MV-4-11 (cell line): Measurements from ENCODE around the gene AXDND1.
A peak's percentile ranks its signal among the peaks of the same experiment; 100 is the strongest.
"Not testable (repeated sequence)": the region's sequence is repeated elsewhere in the genome, so short reads cannot be mapped to it uniquely, and the experiment has no call there.

Experiments
- DNase-seq: peaks from one replicate; lab custom pipeline; 2025; lab: John Stamatoyannopoulos, UW

The AXDND1 gene

DNA sequence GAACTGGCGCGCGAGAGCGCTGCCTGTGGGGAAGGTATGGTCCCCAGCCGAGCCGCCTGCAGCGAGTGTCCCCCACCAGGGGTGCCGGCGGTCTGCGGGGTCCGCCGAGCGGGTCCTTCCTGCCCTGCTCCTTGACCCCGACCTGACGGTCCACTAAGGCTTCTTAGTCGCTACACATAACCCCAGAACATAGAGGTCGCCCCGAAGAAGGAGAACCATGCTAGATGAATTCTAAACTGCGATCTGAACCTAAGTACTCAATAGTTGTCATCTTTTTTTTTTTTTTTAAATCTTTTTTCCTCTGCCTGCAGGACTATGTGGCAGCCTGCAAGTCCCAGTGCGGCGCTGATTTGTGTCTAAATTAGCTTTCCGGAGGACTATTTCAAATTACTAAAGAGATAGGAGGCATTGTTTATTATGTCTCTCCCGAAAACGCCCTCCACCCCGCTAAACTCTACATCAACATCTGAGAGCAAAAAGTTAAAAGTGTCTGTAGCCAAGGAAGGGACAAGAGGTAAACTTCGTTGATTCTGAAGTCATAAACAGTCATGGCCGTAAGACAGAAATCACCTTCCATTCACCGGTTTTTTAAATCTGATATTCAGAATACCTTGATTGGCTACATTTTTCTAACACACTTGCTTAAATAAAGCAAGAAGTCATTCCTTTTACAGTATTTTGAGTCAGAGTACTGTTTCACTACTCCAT lies 476 bp downstream of the AXDND1 start:
- no peak for DNase-seq

DNA sequence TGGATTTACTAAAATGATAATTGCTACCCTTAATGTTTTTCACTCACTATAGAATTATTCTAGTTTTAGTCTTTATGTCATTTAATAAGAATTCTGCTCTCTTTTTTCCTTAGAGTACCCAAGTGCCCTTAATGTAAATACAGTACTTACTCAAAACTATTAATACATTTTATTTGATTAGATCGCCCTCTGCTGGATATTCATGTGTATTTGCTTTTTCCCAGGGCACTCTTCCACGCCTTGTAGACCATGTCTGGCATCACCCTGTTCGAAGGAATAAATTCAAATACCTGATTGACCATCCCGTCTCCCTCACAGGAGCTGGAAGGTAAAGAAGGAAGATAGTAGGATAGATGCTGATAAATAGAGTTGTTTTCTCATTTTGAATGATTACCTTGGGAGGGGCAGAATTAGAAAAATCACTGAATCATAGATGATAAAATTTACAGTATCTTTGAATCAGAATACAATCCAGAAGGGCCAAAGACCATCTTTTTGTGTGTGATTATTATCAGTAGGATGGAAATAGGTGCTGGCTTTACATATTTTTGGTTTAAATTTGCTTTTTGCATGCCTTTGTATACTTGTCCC lies 4.1 kb downstream of the AXDND1 start:
- DNase-seq = peak; percentile 73

DNA sequence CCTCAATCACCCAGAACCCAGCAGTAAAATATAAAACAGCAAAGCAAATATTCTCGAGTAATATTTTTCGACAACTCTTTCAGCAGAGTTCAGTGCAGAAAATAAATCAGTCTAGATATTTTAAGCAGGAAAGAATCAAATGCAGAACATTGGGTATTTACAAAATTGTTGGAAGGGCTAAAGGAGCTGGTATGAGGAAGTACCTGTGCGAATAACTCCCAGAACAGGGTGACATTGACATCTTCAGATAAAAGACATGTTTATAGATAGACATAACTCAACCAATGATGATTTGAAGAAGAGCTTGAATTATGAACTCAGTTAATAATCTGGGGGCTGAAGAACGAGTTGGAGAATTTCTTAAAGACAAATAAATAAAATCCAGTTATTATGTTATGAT lies 6.4 kb downstream of the AXDND1 start:
- no peak for DNase-seq

DNA sequence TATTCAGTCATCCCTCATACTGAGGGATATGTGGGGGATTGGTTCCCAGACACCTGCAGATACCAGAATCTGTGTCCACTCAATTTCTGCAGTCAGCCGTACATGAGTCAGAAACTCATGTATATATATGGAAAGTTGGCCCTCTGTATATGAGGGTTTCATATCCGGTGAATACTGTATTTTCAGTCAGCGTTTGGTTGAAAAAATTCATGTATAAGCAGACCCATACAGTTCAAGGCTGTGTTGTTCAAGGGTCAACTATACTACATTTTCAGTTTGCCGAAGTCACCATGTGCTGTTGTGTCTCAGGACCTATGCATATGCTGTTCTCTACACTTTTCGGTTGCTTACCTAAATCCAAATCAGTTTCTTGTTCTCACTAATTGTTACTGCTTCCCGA lies 10.5 kb downstream of the AXDND1 start:
- no peak for DNase-seq

DNA sequence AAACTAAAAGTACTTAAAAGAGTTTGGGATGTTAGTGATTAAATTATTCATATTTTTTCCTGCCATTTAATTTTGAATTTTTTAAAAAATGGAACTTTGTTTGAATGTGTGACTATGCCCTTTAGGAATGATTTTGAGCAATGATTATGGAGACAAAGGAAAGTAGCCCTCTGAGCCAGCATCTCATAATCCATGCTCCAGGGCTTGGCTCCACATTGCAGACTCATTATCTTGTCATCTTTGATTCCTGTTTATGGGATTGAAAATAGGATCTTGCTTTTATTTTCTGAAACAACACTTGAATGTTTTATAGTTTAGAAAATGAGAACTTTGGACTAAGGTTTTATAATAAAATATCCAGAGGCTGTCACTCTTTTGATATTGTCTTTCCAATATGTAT lies 14.5 kb downstream of the AXDND1 start:
- DNase-seq = no peak

DNA sequence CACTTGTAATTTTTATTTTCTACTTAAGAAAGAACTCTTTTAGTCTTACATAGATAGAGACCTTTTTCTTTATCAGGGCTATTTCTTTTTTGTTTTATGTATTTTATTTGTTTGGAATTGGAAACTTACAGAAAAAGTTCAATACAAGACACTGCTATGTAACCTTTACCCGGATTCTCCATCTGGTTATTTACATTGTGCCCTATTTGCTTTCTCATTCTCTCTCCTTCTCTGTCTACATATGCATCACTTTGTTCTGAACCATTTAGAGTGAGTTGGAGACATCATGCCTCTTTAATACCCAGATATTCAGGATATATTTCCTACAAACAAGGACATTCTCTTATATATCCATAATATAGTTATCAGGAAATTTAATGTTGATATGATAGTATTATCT lies 18.3 kb downstream of the AXDND1 start:
- DNase-seq = no peak

DNA sequence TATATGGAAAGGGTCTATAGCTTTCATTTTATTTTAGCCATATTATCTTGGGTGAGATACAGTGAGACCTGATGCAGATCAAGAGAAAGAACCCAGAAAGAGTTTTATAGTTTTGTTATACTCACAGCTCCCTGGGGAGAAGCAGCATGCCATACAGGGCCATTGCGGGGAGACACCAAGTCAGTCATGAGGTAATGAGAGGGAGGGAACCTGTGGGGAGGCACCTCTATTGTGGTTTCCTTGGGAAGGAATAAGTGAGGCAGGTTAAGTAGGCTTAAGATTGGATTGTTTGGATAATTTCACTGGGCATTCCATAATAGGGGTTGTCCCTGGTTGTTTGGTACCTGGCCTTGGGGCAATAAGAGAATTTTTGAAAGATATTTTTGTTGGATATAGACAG lies 19.7 kb downstream of the AXDND1 start:
- DNase-seq = no peak

DNA sequence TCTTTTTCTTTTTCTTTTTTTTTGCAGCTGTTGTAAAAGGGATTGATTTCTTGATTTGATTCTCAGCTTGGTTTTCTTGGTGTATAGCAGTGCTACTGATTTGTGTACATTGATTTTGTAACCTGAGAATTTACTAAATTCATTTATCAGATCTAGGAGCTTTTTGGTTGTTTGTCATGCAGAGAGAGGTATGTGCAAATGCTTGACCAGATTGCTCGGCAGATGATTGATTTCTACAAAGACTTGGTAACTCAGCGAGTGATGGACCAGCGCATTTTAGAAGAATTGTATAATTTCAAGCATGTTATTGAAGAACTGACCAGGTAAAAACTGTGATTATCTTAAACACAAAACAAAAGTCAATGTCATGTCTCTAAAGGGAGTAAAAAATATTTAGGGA lies 27.9 kb downstream of the AXDND1 start:
- DNase-seq = no peak

DNA sequence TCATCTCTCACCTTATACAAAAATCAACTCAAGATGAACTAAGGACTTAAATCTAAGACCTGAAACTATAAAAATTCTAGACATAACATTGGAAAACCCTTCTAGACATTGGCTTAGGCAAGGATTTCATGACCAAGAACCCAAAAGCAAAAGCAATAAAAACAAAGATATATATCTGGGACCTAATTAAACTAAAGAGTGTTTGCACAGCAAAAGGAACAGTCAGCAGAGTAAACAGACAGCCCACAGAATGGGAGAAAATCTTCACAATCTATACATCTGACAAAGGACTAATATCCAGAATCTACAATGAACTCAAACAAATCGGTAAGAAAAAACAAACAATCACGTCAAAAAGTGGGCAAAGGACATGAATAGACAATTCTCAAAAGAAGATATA lies 33.6 kb downstream of the AXDND1 start:
- not testable (repeated sequence) for DNase-seq

DNA sequence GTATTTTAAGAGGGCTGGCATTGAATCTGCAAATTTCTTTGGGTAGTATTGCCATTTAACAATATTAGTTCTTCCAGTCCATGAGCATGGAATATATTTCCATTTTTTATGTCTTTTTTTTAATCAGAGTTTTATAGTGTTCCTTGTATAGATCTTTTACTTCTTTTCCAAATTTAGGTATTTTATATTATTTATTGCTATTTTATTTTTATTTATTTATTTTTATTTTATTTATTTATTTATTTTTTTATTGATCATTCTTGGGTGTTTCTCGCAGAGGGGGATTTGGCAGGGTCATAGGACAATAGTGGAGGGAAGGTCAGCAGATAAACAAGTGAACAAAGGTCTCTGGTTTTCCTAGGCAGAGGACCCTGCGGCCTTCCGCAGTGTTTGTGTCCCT lies 52.0 kb downstream of the AXDND1 start:
- DNase-seq = not testable (repeated sequence)

DNA sequence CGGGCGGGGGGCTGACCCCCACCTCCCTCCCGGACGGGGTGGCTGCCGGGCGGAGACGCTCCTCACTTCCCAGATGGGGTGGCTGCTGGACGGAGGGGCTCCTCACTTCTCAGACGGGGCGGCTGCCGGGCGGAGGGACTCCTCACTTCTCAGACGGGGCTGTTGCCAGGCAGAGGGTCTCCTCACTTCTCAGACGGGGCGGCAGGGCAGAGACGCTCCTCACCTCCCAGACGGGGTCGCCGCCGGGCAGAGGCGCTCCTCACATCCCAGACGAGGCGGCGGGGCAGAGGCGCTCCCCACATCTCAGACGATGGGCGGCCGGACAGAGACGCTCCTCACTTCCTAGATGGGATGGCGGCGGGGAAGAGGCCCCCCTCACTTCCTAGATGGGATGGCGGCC lies 52.9 kb downstream of the AXDND1 start:
- DNase-seq = not testable (repeated sequence)

DNA sequence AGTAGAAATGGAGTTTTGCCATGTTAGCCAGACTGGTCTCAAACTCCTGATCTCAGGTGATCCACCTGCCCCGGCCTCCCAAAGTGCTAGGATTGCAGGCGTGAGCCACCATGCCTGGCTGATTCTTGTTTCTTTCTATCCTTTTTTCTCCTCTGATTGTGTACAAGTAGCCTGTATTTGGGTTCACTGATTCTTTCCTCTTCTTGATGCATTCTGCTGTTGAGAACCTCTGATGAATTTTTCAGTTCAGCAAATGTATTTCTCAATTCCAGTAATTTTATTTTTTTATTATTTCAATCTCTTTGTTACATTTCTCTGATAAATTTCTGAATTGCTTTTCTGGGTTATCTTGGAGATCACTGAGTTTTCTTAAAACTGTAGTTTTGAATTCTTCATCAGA lies 58.8 kb downstream of the AXDND1 start:
- DNase-seq = no peak

DNA sequence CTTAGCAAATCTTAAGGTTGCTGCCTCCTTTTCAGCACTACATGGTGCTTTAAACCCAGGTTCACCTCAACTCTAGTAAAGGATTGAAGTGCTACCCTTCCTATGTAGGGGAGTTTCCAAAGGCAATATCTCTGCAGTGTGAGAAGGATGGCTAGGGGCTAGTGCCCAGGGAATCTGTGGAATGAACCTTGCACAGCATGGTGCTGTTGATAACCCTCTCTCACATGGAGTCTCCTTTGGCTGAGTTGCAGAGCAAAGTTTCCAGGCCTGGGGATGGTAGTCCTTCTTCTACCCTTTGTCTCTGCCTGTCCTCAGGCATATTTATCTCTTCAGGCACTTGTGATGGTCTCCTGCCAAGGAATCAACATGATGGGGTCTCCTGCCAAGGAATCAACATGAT lies 59.4 kb downstream of the AXDND1 start:
- DNase-seq = no peak

DNA sequence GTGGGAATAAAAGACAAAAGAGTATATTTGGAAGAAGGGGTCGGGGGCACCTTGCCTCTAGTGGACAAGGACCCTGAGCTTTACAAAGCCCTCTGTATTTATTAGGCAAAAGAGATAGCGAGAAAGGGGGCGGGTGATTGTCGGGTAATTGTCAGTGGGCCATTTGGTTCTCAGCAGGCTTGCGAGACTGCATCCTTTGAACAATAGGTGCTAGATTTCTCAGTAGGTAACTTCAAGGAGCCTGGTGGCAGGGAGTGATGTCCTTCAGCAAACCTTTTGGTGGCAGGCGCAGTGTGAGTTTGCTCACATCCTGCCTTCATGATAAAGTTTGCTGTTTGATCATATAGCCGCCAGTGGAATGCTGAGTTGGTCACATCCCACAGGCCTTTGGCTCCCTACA lies 71.4 kb downstream of the AXDND1 start:
- no peak for DNase-seq

DNA sequence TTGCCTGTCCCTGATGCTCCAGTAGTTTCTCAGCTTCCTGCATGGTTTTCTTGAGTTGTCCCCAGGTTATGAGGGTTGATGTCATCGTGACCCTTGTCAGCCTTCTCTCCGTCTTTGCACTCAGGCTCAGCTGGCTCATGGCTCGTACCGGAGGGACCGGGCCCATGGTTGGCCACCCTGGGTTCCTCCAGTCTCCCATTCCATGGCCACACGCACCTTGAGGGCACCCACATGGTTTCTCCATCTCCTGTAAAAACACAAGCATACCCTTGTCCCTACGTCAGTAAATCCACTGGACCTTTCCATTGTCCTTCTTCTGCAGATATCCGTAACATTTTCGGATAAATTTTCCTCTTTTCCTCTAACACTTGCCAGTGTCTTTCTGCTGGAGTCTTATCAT lies 73.9 kb downstream of the AXDND1 start:
- DNase-seq = not testable (repeated sequence)

DNA sequence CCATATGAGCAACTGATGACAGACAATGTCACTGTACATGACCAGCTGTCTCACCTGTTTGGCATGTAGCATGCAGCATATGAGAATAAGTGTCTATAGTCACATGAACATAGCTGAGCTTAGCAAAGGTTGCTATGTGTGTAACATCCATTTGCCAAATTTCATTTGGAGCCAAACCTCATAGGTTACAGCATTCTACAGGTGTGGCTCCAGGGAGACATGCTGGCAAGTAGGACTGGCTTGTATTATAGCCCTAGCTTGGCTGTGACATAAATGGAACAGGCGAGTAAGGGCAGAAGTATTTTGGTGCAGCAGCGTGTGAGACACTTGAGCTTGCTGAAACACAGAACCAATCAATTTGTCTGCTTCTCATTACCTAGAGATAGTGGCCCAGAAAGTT lies 74.5 kb downstream of the AXDND1 start:
- not testable (repeated sequence) for DNase-seq

DNA sequence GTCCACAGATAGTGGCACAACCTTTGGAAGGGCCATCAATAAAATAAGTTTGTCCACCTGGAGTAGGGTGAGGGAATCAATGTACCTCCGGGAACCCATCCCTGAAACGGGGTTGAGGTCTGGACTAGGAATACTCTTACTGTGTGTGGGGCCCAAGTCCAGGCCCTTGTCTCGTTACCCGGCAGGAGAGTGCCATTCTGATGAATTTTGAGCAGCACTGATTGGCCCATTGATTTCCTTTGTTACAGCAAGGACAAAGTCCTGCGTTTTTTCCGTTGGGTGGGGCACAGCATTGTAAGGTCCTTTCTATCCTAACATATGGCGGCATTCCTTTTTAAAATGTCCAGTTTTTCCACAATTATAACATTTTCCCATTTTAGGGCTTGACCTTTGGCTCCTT lies 75.2 kb downstream of the AXDND1 start:
- DNase-seq = no peak

DNA sequence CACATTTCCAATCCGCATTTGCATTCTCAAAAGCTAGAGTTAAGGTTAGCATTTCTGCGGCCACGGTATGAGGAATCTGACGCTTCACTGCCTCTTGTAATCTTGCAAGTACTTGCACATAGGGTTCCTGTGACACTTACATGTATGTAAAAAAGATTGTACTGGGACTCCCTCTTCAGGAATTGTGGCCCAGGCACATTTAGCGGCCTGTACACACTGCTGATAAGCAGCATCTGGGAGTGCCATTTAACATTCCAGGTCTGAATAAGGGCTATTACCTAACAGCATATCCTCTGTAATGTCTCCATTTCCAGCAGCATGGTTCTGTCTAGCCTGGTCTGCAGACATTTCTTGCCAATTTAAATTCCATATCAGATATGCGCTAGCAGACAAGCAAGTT lies 75.7 kb downstream of the AXDND1 start:
- no peak for DNase-seq

DNA sequence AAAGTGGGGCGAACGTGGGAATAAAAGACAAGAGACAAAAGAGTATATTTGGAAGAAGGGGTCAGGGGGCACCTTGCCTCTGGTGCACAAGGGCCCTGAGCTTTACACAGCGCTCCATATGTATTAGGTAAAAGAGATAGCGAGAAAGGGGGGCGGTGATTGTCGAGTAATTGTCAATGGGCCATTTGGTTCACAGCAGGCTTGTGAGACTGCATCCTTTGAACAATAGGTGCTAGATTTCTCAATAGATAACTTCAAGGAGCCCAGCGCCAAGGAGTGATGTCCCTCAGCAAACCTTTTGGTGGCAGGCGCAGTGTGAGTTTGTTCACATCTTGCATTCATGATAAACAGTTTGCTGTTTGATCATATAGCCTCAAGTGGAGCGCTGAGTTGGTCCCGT lies 77.1 kb downstream of the AXDND1 start:
- not testable (repeated sequence) for DNase-seq

DNA sequence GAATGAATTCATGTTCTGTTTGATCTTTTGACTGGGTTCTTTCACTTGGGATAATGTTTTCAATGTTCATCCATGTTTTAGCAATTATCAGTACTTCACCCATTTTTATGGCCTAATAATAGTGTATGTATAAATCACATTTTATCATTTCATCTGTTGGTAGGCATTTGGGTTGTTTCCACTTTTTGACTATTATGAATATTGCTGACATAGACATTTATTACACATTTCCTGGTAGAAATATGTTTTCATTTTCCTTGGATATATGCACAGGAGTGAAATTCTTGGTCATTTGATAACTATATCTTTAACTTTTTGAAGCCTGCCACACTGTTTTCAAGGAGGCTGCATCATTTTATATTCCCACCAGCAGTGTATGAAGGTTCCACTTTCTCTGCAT lies 79.8 kb downstream of the AXDND1 start:
- DNase-seq = no peak

DNA sequence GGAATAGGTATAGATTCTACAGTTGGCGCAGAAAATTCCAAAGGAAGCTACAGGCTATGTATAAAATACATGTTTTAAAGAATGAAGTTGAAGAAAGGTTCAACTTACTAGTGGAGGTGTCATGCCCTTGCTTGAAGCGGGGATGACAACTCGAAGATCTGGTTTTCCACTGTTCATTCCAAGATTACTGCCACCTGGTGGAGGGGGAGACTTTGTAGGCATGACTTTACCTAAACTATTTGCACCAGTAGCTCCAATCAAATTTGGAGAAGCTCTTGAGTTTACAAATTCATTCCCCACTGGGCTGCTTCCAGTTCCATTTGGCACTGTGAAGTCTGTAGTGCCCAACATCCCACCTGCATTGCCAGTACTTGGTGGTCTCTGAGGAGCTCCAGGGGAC lies 81.7 kb downstream of the AXDND1 start:
- DNase-seq = peak; percentile 11

DNA sequence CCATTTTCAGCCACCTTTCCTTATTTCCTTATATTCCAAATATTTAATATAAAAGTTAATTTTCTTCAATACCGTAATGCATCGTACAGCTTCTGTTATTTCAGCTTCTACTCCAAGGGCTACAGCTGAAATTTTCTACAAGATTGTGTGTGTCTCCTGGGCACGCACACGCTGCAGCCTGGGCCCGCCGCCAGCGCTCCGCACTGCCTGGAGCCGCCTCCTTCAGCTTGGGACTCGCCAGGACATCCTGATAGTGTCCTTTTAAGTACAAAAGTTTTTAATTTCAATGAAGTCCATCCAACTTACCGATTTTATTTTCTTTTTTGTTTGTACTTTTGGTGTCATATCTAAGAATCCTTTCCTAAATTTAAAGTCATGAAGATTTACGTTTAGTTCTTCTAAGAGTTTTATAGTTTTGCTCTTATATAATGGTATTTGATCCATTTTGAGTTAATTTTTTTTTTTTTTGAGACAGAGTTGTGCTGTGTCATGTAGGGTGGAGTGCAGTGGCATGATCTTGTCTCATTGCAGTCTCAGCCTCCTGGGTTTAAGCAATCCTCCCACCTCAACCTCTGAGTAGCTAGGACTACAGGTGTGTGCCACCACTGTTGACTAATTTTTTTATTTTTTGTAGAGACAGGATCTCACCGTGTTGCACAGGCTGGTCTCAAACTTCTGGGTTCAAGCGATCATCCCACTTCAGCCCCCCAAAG lies 82.8 kb downstream of the AXDND1 start:
- DNase-seq = no peak

DNA sequence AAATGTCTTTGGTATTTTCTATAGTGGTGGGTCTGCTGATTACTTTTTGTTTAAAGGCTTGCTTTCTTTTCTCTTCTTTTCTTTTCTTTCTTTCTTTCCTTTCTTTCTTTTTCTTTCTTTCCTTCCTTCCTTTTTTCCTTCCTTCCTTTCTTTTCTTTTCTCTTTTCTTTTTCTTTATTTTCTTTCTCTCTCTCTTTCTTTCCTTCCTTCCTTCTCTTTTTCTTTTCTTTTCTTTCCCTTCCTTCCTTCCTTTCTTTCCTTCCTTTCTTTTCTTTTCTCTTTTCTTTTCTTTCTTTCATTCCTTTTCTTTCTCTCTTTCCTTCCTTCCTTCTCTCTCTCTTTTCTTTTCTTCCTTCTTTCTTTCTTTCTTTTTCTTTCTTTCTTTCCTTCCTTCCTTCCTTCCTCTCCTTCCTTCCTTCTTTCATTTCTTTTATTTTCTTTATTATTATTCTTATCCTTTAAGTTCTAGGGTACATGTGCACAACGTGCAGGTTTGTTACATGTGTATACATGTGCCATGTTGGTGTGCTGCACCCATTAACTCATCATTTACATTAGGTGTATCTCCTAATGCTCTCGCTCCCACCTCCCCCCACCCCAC lies 93.9 kb downstream of the AXDND1 start:
- DNase-seq = not testable (repeated sequence)
